Measurements from ENCODE around the gene NKX6-2.
"Not testable (repeated sequence)": the region's sequence is repeated elsewhere in the genome, so short reads cannot be mapped to it uniquely, and the experiment has no call there.

NKX6-2 gene

GRCh38 chr10:132802694-132803320, 16.9 kb upstream of the NKX6-2 start:
- no peak overlapping the region for H3K27ac ChIP-seq (ENCODE audit: insufficient read depth in 1 of 2, low read depth in 1 of 2, low read length in 2 of 2, poor library complexity in 1 of 2, severe bottlenecking in 2 of 2)
- no peak overlapping the region for H3K4me3 ChIP-seq (ENCODE audit: control insufficient read depth in 1 of 7, extremely low read depth in 1 of 7, insufficient read depth in 4 of 7, low read depth in 2 of 7, low read length in 6 of 7)
- H3K36me3 ChIP-seq (ENCODE audit: control insufficient read depth in 4 of 4, insufficient read depth in 4 of 4, low read length in 3 of 4) = no peaks in the 10 kb centered on the region
- peaks cover 0 to 12% (median 5%) of the 10 kb centered on the region in 5 experiments for H3K27me3 ChIP-seq (replicated peaks in 2 of 5; ENCODE audit: control insufficient read depth in 4 of 5, insufficient read depth in 5 of 5, low read length in 4 of 5)
- CTCF ChIA-PET = interaction anchor here (0.8 kb wide), 1 partner anchor 27 kb away, joined by 3 read pairs; no protein-coding TSS in a partner anchor
- H3K9me3 ChIP-seq (ENCODE audit: control extremely low read depth in 1 of 5, control insufficient read depth in 4 of 5, insufficient read depth in 2 of 5, low read depth in 1 of 5, low read length in 4 of 5) = peaks cover 0 to 4% (median 0%) of the 10 kb centered on the region in 5 experiments
- H3K4me1 ChIP-seq (ENCODE audit: control extremely low read depth in 1 of 4, control insufficient read depth in 4 of 4, insufficient read depth in 4 of 4, low read length in 3 of 4) = no peaks in the 10 kb centered on the region
- no peak for DNase-seq
- POLR2A ChIA-PET = no interaction called here
- 85% methylated on average over 12 of the region's 16 CpGs for WGBS (ENCODE audit: insufficient coverage)

DNA sequence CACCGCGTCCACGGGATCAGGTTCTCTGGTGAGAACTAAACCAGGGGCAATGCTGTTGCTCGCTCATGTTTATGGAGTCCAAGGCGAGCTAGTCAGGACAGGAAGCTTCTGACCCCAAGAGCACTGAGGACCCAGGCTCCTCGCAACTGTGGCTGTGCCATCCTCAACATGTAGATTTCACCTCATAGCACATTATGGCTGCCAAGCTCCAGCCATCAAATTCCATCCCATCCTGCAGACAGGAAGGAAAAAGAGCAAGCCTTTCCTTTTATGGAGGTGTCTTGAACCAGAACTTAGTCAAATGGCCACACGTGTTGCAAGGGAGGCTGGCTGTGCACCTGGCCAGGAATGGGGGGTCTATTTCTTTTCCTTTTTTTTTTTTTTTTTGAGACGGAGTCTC, 16.1 kb upstream of the NKX6-2 start:
- H3K27me3 ChIP-seq (replicated peaks in 2 of 5; ENCODE audit: control insufficient read depth in 4 of 5, insufficient read depth in 5 of 5, low read length in 4 of 5) = peaks cover 0 to 6% (median 5%) of the 10 kb centered on the region in 5 experiments
- H3K4me1 ChIP-seq (ENCODE audit: control extremely low read depth in 1 of 4, control insufficient read depth in 4 of 4, insufficient read depth in 4 of 4, low read length in 3 of 4) = no peaks in the 10 kb centered on the region
- no peak overlapping the region for H3K27ac ChIP-seq (ENCODE audit: insufficient read depth in 1 of 2, low read depth in 1 of 2, low read length in 2 of 2, poor library complexity in 1 of 2, severe bottlenecking in 2 of 2)
- POLR2A ChIA-PET = no interaction called here
- H3K4me3 ChIP-seq (ENCODE audit: control insufficient read depth in 1 of 7, extremely low read depth in 1 of 7, insufficient read depth in 4 of 7, low read depth in 2 of 7, low read length in 6 of 7) = no peak overlapping the region
- WGBS (ENCODE audit: insufficient coverage) = 93% methylated on average over 7 of the region's 8 CpGs
- CTCF ChIA-PET = no interaction called here
- H3K36me3 ChIP-seq (ENCODE audit: control insufficient read depth in 4 of 4, insufficient read depth in 4 of 4, low read length in 3 of 4) = no peaks in the 10 kb centered on the region
- no peak for DNase-seq
- peaks cover 0 to 4% (median 0%) of the 10 kb centered on the region in 5 experiments for H3K9me3 ChIP-seq (ENCODE audit: control extremely low read depth in 1 of 5, control insufficient read depth in 4 of 5, insufficient read depth in 2 of 5, low read depth in 1 of 5, low read length in 4 of 5)

DNA sequence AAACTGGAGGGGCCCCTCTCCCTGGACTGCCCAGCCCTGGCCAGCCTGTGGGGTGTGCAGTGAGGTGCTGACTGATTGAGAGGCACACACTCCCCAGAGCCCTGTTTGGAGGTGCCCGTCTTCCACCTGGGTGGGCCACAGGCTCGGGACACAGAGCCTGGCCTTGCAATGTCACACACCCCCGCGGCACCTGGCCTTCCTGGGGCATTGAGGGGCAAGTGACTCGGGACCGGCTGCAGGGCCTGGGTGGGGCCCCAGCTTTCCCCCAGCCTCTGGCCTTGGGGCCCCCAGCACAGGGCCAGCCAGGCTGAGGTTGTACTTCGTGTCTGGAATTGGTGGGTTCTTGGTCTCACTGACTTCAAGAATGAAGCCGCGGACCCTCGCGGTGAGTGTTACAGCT, 13.9 kb upstream of the NKX6-2 start:
- Histone ChIP-seq H3K27ac (ENCODE audit: insufficient read depth in 1 of 2, low read depth in 1 of 2, low read length in 2 of 2, poor library complexity in 1 of 2, severe bottlenecking in 2 of 2) (no peak overlapping the region), H3K4me3 (ENCODE audit: control insufficient read depth in 1 of 7, extremely low read depth in 1 of 7, insufficient read depth in 4 of 7, low read depth in 2 of 7, low read length in 6 of 7) (no peak overlapping the region), H3K36me3 (ENCODE audit: control insufficient read depth in 4 of 4, insufficient read depth in 4 of 4, low read length in 3 of 4) (no peaks in the 10 kb centered on the region), H3K4me1 (ENCODE audit: control extremely low read depth in 1 of 4, control insufficient read depth in 4 of 4, insufficient read depth in 4 of 4, low read length in 3 of 4) (no peaks in the 10 kb centered on the region), H3K9me3 (ENCODE audit: control extremely low read depth in 1 of 5, control insufficient read depth in 4 of 5, insufficient read depth in 2 of 5, low read depth in 1 of 5, low read length in 4 of 5) (peaks cover 0 to 4% (median 0%) of the 10 kb centered on the region in 5 experiments), H3K27me3 (replicated peaks in 2 of 5; ENCODE audit: control insufficient read depth in 4 of 5, insufficient read depth in 5 of 5, low read length in 4 of 5) (peaks cover 0 to 11% (median 0%) of the 10 kb centered on the region in 5 experiments)
- DNase-seq = no peak
- WGBS (ENCODE audit: insufficient coverage) = 100% methylated on average over 7 of the region's 11 CpGs
- POLR2A ChIA-PET = no interaction called here
- CTCF ChIA-PET = no interaction called here

DNA sequence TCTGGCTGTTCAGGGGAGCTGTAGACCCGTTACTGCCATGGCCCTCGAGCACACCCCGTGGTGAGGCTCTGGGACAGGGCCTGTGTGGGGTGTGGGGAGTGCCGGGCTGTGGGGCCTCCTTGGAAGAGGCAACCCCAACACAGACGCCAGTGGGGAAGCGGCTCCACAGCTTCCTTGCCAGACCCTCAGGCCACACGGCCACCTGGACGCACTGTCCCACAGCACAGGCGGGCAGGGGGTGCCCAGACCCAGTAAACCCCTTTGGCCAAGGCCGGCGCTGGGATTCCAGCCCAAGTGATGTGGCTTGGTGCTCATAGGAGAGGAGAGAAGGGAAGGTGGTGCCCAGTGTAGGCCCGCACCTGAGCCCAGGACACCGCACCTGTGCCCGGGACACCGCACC, 12.9 kb upstream of the NKX6-2 start:
- no peaks in the 10 kb centered on the region for H3K4me1 ChIP-seq (ENCODE audit: control extremely low read depth in 1 of 4, control insufficient read depth in 4 of 4, insufficient read depth in 4 of 4, low read length in 3 of 4)
- peaks cover 0 to 4% (median 0%) of the 10 kb centered on the region in 5 experiments for H3K9me3 ChIP-seq (ENCODE audit: control extremely low read depth in 1 of 5, control insufficient read depth in 4 of 5, insufficient read depth in 2 of 5, low read depth in 1 of 5, low read length in 4 of 5)
- no peaks in the 10 kb centered on the region for H3K36me3 ChIP-seq (ENCODE audit: control insufficient read depth in 4 of 4, insufficient read depth in 4 of 4, low read length in 3 of 4)
- POLR2A ChIA-PET = no interaction called here
- CTCF ChIA-PET = no interaction called here
- 94% methylated on average over 6 of the region's 15 CpGs for WGBS (ENCODE audit: insufficient coverage)
- H3K27ac ChIP-seq (ENCODE audit: insufficient read depth in 1 of 2, low read depth in 1 of 2, low read length in 2 of 2, poor library complexity in 1 of 2, severe bottlenecking in 2 of 2) = no peak overlapping the region
- DNase-seq = no peak
- H3K27me3 ChIP-seq (replicated peaks in 2 of 5; ENCODE audit: control insufficient read depth in 4 of 5, insufficient read depth in 5 of 5, low read length in 4 of 5) = peaks cover 0 to 18% (median 0%) of the 10 kb centered on the region in 5 experiments
- no peak overlapping the region for H3K4me3 ChIP-seq (ENCODE audit: control insufficient read depth in 1 of 7, extremely low read depth in 1 of 7, insufficient read depth in 4 of 7, low read depth in 2 of 7, low read length in 6 of 7)

GRCh38 chr10:132798403-132798802, 12.5 kb upstream of the NKX6-2 start:
- WGBS (ENCODE audit: insufficient coverage) = 93% methylated on average over 21 of the region's 21 CpGs
- Histone ChIP-seq H3K4me3 (ENCODE audit: control insufficient read depth in 1 of 7, extremely low read depth in 1 of 7, insufficient read depth in 4 of 7, low read depth in 2 of 7, low read length in 6 of 7) (no peak overlapping the region), H3K27me3 (replicated peaks in 2 of 5; ENCODE audit: control insufficient read depth in 4 of 5, insufficient read depth in 5 of 5, low read length in 4 of 5) (peaks cover 0 to 23% (median 0%) of the 10 kb centered on the region in 5 experiments), H3K36me3 (ENCODE audit: control insufficient read depth in 4 of 4, insufficient read depth in 4 of 4, low read length in 3 of 4) (no peaks in the 10 kb centered on the region), H3K9me3 (ENCODE audit: control extremely low read depth in 1 of 5, control insufficient read depth in 4 of 5, insufficient read depth in 2 of 5, low read depth in 1 of 5, low read length in 4 of 5) (peaks cover 0 to 6% (median 0%) of the 10 kb centered on the region in 5 experiments), H3K4me1 (ENCODE audit: control extremely low read depth in 1 of 4, control insufficient read depth in 4 of 4, insufficient read depth in 4 of 4, low read length in 3 of 4) (no peaks in the 10 kb centered on the region), H3K27ac (ENCODE audit: insufficient read depth in 1 of 2, low read depth in 1 of 2, low read length in 2 of 2, poor library complexity in 1 of 2, severe bottlenecking in 2 of 2) (no peak overlapping the region)
- no peak for DNase-seq
- POLR2A ChIA-PET = no interaction called here
- CTCF ChIA-PET = no interaction called here

GRCh38 chr10:132797986-132798385, 12.0 kb upstream of the NKX6-2 start:
- H3K9me3 ChIP-seq (ENCODE audit: control extremely low read depth in 1 of 5, control insufficient read depth in 4 of 5, insufficient read depth in 2 of 5, low read depth in 1 of 5, low read length in 4 of 5); CTCF ChIA-PET; POLR2A ChIA-PET; DNase-seq; H3K4me3 ChIP-seq (ENCODE audit: control insufficient read depth in 1 of 7, extremely low read depth in 1 of 7, insufficient read depth in 4 of 7, low read depth in 2 of 7, low read length in 6 of 7); H3K36me3 ChIP-seq (ENCODE audit: control insufficient read depth in 4 of 4, insufficient read depth in 4 of 4, low read length in 3 of 4); H3K27ac ChIP-seq (ENCODE audit: insufficient read depth in 1 of 2, low read depth in 1 of 2, low read length in 2 of 2, poor library complexity in 1 of 2, severe bottlenecking in 2 of 2); H3K4me1 ChIP-seq (ENCODE audit: control extremely low read depth in 1 of 4, control insufficient read depth in 4 of 4, insufficient read depth in 4 of 4, low read length in 3 of 4): not testable (repeated sequence)
- WGBS (ENCODE audit: insufficient coverage) = 96% methylated on average over 19 of the region's 32 CpGs
- H3K27me3 ChIP-seq (replicated peaks in 2 of 5; ENCODE audit: control insufficient read depth in 4 of 5, insufficient read depth in 5 of 5, low read length in 4 of 5) = peaks cover 0 to 27% (median 0%) of the 10 kb centered on the region in 5 experiments

GRCh38 chr10:132796846-132797245, 10.9 kb upstream of the NKX6-2 start:
- DNase-seq = no peak
- Histone ChIP-seq H3K4me1 (ENCODE audit: control extremely low read depth in 1 of 4, control insufficient read depth in 4 of 4, insufficient read depth in 4 of 4, low read length in 3 of 4) (no peaks in the 10 kb centered on the region), H3K9me3 (ENCODE audit: control extremely low read depth in 1 of 5, control insufficient read depth in 4 of 5, insufficient read depth in 2 of 5, low read depth in 1 of 5, low read length in 4 of 5) (peaks cover 0 to 8% (median 0%) of the 10 kb centered on the region in 5 experiments), H3K27me3 (replicated peaks in 2 of 5; ENCODE audit: control insufficient read depth in 4 of 5, insufficient read depth in 5 of 5, low read length in 4 of 5) (peaks cover 0 to 30% (median 0%) of the 10 kb centered on the region in 5 experiments), H3K27ac (ENCODE audit: insufficient read depth in 1 of 2, low read depth in 1 of 2, low read length in 2 of 2, poor library complexity in 1 of 2, severe bottlenecking in 2 of 2) (no peak overlapping the region), H3K36me3 (ENCODE audit: control insufficient read depth in 4 of 4, insufficient read depth in 4 of 4, low read length in 3 of 4) (no peaks in the 10 kb centered on the region), H3K4me3 (ENCODE audit: control insufficient read depth in 1 of 7, extremely low read depth in 1 of 7, insufficient read depth in 4 of 7, low read depth in 2 of 7, low read length in 6 of 7) (no peak overlapping the region)
- POLR2A ChIA-PET = no interaction called here
- CTCF ChIA-PET = no interaction called here
- WGBS (ENCODE audit: insufficient coverage) = 85% methylated on average over 21 of the region's 21 CpGs
